ENCODE data around the gene AACS. TPM values are rescaled to one million over a fixed set of nuclear protein-coding genes. Genes with fewer than 3 reads are reported as not detected.

The AACS gene
- total RNA-seq, 4 donors from 2014 or later: 17.9 to 29.7 (median 23.6) TPM

DNA sequence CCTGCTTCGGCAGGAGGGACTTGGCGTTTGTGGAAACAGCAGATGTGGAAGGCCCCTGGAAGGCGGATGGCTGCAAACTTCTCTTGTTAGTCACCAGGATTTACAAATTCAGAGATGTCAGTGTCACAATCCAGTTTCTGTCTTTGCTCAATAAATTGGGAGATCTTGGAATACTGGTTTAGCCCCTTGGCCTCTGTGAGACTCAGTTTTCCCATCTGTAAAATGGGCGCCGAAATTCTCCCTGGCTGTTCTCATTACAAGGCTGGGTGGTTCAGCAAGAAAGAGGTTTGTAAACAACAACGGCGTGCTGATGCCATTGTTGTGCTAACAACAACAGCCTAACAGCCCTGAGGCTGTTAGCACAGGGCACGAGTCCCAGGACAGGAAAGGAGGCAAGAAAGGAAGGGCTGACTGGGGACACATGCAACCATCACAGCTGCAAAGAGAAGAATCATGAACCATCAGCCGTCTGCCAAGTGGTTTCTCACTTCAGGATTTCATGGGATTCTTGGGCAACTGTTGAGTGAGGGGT lies 127.5 kb downstream of the AACS start:
- Histone ChIP-seq H3K9me3 (no peaks in the 10 kb centered on the region), H3K27me3 (peaks cover 3 to 30% of the 10 kb centered on the region in 2 donors), H3K4me3 (no peak overlapping the region), H3K36me3 (no peaks in the 10 kb centered on the region), H3K27ac (no peak overlapping the region), H3K4me1 (peaks cover 0 to 30% (median 0%) of the 10 kb centered on the region in 4 donors)
- WGBS, 2 donors: 73 to 74% methylated on average over 9 of the region's 9 CpGs
- no peak for DNase-seq (ENCODE audit: low spot score in 2 of 2)
- TF ChIP-seq, protein P1, sequence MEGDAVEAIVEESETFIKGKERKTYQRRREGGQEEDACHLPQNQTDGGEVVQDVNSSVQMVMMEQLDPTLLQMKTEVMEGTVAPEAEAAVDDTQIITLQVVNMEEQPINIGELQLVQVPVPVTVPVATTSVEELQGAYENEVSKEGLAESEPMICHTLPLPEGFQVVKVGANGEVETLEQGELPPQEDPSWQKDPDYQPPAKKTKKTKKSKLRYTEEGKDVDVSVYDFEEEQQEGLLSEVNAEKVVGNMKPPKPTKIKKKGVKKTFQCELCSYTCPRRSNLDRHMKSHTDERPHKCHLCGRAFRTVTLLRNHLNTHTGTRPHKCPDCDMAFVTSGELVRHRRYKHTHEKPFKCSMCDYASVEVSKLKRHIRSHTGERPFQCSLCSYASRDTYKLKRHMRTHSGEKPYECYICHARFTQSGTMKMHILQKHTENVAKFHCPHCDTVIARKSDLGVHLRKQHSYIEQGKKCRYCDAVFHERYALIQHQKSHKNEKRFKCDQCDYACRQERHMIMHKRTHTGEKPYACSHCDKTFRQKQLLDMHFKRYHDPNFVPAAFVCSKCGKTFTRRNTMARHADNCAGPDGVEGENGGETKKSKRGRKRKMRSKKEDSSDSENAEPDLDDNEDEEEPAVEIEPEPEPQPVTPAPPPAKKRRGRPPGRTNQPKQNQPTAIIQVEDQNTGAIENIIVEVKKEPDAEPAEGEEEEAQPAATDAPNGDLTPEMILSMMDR (IDR thresholded peaks at IDR 0.05): no peak
- no peak for TF ChIP-seq POLR2A (IDR thresholded peaks at IDR 0.05)
- no peak for TF ChIP-seq EP300 (IDR thresholded peaks at IDR 0.05)

Small RNAs within 50 kb of the gene (small RNA-seq; reads per million reads assigned to genes)
- gene AC122688.1: not detected

Other genes starting within 250 kb of the AACS start
- 10 to 100 TPM; 15.3 to 55.3 (median 29.7) TPM for gene SCARB1, start 201.6 kb upstream of the AACS start, total RNA-seq
- gene UBC, start 150.8 kb upstream of the AACS start, total RNA-seq: 1,000 to 10,000 TPM; 1,276 to 1,840 (median 1,378) TPM
- 10 to 100 TPM; 12.9 to 27.3 (median 20.8) TPM for gene DHX37, start 76.3 kb upstream of the AACS start, total RNA-seq
- gene BRI3BP, start 71.8 kb upstream of the AACS start, total RNA-seq: 1 to 10 TPM; 3.9 to 5.7 (median 4.7) TPM
- 10 to 100 TPM; 17.8 to 38.0 (median 29.4) TPM for gene TMEM132B, start 121.0 kb downstream of the AACS start, total RNA-seq

Data from tibial nerve (tissue), 4 donors.